ENCODE results near the gene CRYGN.

- TF ChIP-seq GATA2 (IDR thresholded peaks at IDR 0.05; ENCODE audit: low read depth, low read length) (no peak), GATA3 (IDR thresholded peaks at IDR 0.05; ENCODE audit: low read depth, low read length) (no peak)
Observed at GRCh38 chr7:151481650-151482505, 41.9 kb upstream of the CRYGN start.

All from SH-SY5Y (cell line).